Neural progenitor cell (in vitro differentiated cells): ENCODE measurements around the gene DCAF8L2.

ENCODE experiments used
- CTCF ChIP-seq: fragments of 200-600 bp; sonication (generic); IDR thresholded peaks from 2 replicates; pipeline ENCODE4 v1.5.1; 2017; ENCODE audit warnings: antibody characterized with exemption, mild to moderate bottlenecking
- EZH2 ChIP-seq: fragments of 200-600 bp; sonication (generic); IDR thresholded peaks from 2 replicates; pipeline ENCODE4 v1.6.1; 2017; ENCODE audit warnings: antibody characterized with exemption, mild to moderate bottlenecking, moderate library complexity

- TF ChIP-seq CTCF = no peak
- TF ChIP-seq EZH2 = no peak
Measured at GRCh38 chrX:27775984-27776383, 185.8 kb downstream of the DCAF8L2 start.
